SK-N-SH treated with all-trans-retinoic acid at 6 μM for 48 hours (cell line): ENCODE measurements around the gene UBLCP1.
"Not testable (repeated sequence)": the region's sequence is repeated elsewhere in the genome, so short reads cannot be mapped to it uniquely, and the experiment has no call there.

Experiments
- ARNTL ChIP-seq: fragments of 450-650 bp; formaldehyde crosslinking; IDR thresholded peaks from 2 replicates; pipeline ENCODE4 v1.5.0; 2020; ENCODE audit warnings: low read depth, mild to moderate bottlenecking, moderate library complexity, borderline replicate concordance
- BACH2 ChIP-seq: fragments of 250-450 bp; sonication (Bioruptor Pico); IDR thresholded peaks from 2 replicates; pipeline ENCODE4 v1.9.0; 2021; ENCODE audit warnings: mild to moderate bottlenecking, borderline replicate concordance
- ESRRG ChIP-seq: fragments of 250-450 bp; sonication (Bioruptor Pico); IDR thresholded peaks from 2 replicates; pipeline ENCODE4 v1.6.1; 2021; ENCODE audit warnings: mild to moderate bottlenecking
- GLIS3 ChIP-seq: fragments of 250-450 bp; sonication (Bioruptor Pico); IDR thresholded peaks from 2 replicates; pipeline ENCODE4 v1.5.0; 2020; ENCODE audit warnings: mild to moderate bottlenecking, moderate library complexity
- PATZ1 ChIP-seq: fragments of 250-450 bp; sonication (Bioruptor Pico); IDR thresholded peaks from 2 replicates; pipeline ENCODE4 v1.8.0; 2020; ENCODE audit warnings: mild to moderate bottlenecking, moderate library complexity, borderline replicate concordance
- PPARA ChIP-seq: fragments of 250-450 bp; sonication (Bioruptor Pico); IDR thresholded peaks from 2 replicates; pipeline ENCODE4 v1.5.0; 2020; ENCODE audit warnings: mild to moderate bottlenecking, borderline replicate concordance
- TOX ChIP-seq: fragments of 250-450 bp; sonication (Bioruptor Pico); IDR thresholded peaks from 2 replicates; pipeline ENCODE4 v1.8.0; 2021; ENCODE audit warnings: mild to moderate bottlenecking, moderate library complexity, borderline replicate concordance
- TSHZ2 ChIP-seq: fragments of 250-450 bp; sonication (Bioruptor Pico); IDR thresholded peaks from 2 replicates; pipeline ENCODE4 v1.5.0; 2020; ENCODE audit warnings: mild to moderate bottlenecking, moderate library complexity
- ZC3H10 ChIP-seq: fragments of 250-450 bp; sonication (Bioruptor Pico); IDR thresholded peaks from 2 replicates; pipeline ENCODE4 v1.5.1; 2021; ENCODE audit warnings: mild to moderate bottlenecking, moderate library complexity
- ZFP3 ChIP-seq: fragments of 250-450 bp; sonication (Bioruptor Pico); IDR thresholded peaks from 2 replicates; pipeline ENCODE4 v1.5.0; 2020; ENCODE audit warnings: mild to moderate bottlenecking, moderate library complexity
- ZNF70 ChIP-seq: fragments of 450-650 bp; formaldehyde crosslinking; IDR thresholded peaks from 2 replicates; pipeline ENCODE4 v1.5.0; 2020; ENCODE audit warnings: mild to moderate bottlenecking, moderate library complexity

GRCh38 chr5:159297300-159297699, 34.2 kb downstream of the UBLCP1 start:
- not testable (repeated sequence) for TF ChIP-seq GLIS3 (CRISPR knock-in tag); TSHZ2 (CRISPR knock-in tag); ARNTL; PPARA (CRISPR knock-in tag); ZNF70 (CRISPR knock-in tag); ZFP3 (CRISPR knock-in tag); ESRRG (CRISPR knock-in tag); TOX (CRISPR knock-in tag); ZC3H10 (CRISPR knock-in tag); BACH2 (CRISPR knock-in tag); PATZ1 (CRISPR knock-in tag)
